ENCODE data around the gene SAP25. TPM values are rescaled to one million over a fixed set of nuclear protein-coding genes. Genes with fewer than 3 reads are reported as not detected.

SAP25 gene
- total and polyA plus RNA-seq, 2 of the 4 experiments (the other 2 are of a cell fraction): 1.8 TPM; not detected in 1

DNA sequence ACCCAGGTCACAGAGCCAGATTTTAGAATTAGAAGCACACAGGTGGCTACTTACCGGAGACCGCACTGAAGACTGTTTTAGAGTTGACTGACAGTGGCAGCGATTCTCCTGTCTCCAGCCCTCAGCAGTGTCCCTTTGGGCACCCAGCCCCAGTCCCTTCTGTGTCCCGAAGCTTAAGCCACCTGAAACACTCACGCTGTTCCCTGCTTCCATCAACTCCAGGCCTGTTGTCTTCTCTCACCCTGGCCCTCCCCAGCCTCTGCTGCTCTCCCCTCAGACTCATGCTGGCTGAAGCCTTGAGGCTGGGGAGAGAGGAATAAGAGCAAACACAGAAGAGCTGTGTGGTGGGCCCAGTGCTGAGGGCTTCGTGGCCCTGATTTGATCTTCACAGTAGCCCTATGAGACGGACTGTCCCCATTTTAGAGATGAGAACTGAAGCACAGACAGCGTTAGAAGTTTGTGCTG, 10.6 kb downstream of the SAP25 start:
- dilution Hi-C loops (cut with HindIII; ENCODE audit: low sequenced_read_pairs, unreplicated experiment) (no loop called here), intact Hi-C loops (cut with micrococcal nuclease) (no loop called here), in situ Hi-C loops (cut with MboI; ENCODE audit: low sequenced_read_pairs) (loop anchor here (5.0 kb wide), 1 partner anchor 91 kb away; no protein-coding TSS in a partner anchor)
- Histone ChIP-seq H3K23ac (ENCODE audit: low read depth, low read length) (no peak overlapping the region), H3K36me3 (ENCODE audit: control insufficient read depth, insufficient read depth, low read length) (no peaks in the 10 kb centered on the region), H3K9me1 (ENCODE audit: insufficient read depth, low read length) (no peaks in the 10 kb centered on the region), H4K5ac (ENCODE audit: low read depth, low read length) (no peak overlapping the region), H2BK20ac (ENCODE audit: low read depth, low read length) (no peak overlapping the region), H2AK5ac (ENCODE audit: low read depth, low read length) (no peak overlapping the region), H3K4me2 (ENCODE audit: low read depth, low read length) (no peak overlapping the region), H2AK9ac (replicated peaks; ENCODE audit: low read depth, low read length, poor library complexity) (no peak overlapping the region), H4K91ac (ENCODE audit: insufficient read depth, low read depth, low read length) (no peak overlapping the region), H3K14ac (replicated peaks; ENCODE audit: low read depth, low read length) (no peak overlapping the region), H3K27ac (ENCODE audit: insufficient read depth, low read length) (no peak overlapping the region), H2BK5ac (ENCODE audit: low read depth, low read length, poor library complexity, severe bottlenecking) (no peak overlapping the region), H3K9me3 (ENCODE audit: control insufficient read depth, insufficient read depth, low read length) (no peaks in the 10 kb centered on the region), H2BK120ac (ENCODE audit: low read depth, low read length) (no peak overlapping the region), H3K18ac (ENCODE audit: low read depth, low read length) (no peak overlapping the region), H3K4me1 (ENCODE audit: control insufficient read depth, insufficient read depth, low read length) (peaks cover 2% of the 10 kb centered on the region; the same call in 1 of the 2 replicates), H3K4me3 (ENCODE audit: insufficient read depth, low read depth, low read length) (no peak overlapping the region), H3K79me1 (ENCODE audit: low read depth in 1 of 2, low read length in 2 of 2) (no peaks in the 10 kb centered on the region), H3K27me3 (ENCODE audit: control insufficient read depth, insufficient read depth, low read length) (no peaks in the 10 kb centered on the region), H4K20me1 (ENCODE audit: insufficient read depth, low read length) (no peaks in the 10 kb centered on the region), H2AFZ (replicated peaks; ENCODE audit: low read length, poor library complexity) (peak overlapping the region; percentile 7), H3K9ac (ENCODE audit: low read depth, low read length) (no peak overlapping the region), H3K4ac (ENCODE audit: low read depth, low read length) (no peak overlapping the region), H2BK15ac (ENCODE audit: low read depth, low read length) (no peak overlapping the region), H3K56ac (ENCODE audit: extremely low read depth, insufficient read depth, low read length) (no peak overlapping the region), H4K8ac (ENCODE audit: low read depth in 2 of 2, low read length in 2 of 2) (no peak overlapping the region)
- WGBS, 2 experiments (ENCODE audit: extremely low coverage in 2 of 2, insufficient read length in 1 of 2): 79% methylated on average over 6 of the region's 8 CpGs; no CpG with 5 or more reads in 1 of the 2 experiments
- BruUV-seq (replicated peaks): no TSS peak
- no peak for ATAC-seq (ENCODE audit: low read depth)
- no peak for DNase-seq
- TF ChIP-seq RCOR1 (IDR thresholded peaks at IDR 0.05; ENCODE audit: insufficient replicate concordance, low read length) (no peak), SMC3 (IDR thresholded peaks at IDR 0.05; ENCODE audit: low read depth, low read length) (no peak), RFX5 (IDR thresholded peaks at IDR 0.05; ENCODE audit: low read depth, low read length) (no peak), NFE2L2 (IDR thresholded peaks at IDR 0.05; ENCODE audit: low read depth, low read length) (no peak), MXI1 (IDR thresholded peaks at IDR 0.05; ENCODE audit: borderline replicate concordance, low read depth, low read length) (no peak), RAD21 (IDR thresholded peaks at IDR 0.05; ENCODE audit: low read length) (no peak), MAFK (IDR thresholded peaks at IDR 0.05; ENCODE audit: low read depth, low read length) (no peak), FOS (IDR thresholded peaks at IDR 0.05; ENCODE audit: low read depth, low read length) (no peak), MAZ (IDR thresholded peaks at IDR 0.05; ENCODE audit: borderline replicate concordance, low read depth, low read length) (no peak), CHD1 (IDR thresholded peaks at IDR 0.05; ENCODE audit: low read depth, low read length) (no peak), BHLHE40 (IDR thresholded peaks at IDR 0.05; ENCODE audit: low read depth, low read length) (no peak)
- TF ChIP-seq, protein P1, sequence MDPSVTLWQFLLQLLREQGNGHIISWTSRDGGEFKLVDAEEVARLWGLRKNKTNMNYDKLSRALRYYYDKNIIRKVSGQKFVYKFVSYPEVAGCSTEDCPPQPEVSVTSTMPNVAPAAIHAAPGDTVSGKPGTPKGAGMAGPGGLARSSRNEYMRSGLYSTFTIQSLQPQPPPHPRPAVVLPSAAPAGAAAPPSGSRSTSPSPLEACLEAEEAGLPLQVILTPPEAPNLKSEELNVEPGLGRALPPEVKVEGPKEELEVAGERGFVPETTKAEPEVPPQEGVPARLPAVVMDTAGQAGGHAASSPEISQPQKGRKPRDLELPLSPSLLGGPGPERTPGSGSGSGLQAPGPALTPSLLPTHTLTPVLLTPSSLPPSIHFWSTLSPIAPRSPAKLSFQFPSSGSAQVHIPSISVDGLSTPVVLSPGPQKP (IDR thresholded peaks at IDR 0.05; ENCODE audit: borderline replicate concordance, low read depth, low read length): no peak
- TF ChIP-seq, protein P2, sequence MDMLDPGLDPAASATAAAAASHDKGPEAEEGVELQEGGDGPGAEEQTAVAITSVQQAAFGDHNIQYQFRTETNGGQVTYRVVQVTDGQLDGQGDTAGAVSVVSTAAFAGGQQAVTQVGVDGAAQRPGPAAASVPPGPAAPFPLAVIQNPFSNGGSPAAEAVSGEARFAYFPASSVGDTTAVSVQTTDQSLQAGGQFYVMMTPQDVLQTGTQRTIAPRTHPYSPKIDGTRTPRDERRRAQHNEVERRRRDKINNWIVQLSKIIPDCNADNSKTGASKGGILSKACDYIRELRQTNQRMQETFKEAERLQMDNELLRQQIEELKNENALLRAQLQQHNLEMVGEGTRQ (IDR thresholded peaks at IDR 0.05; ENCODE audit: low read depth, low read length): no peak
- ChIA-PET CTCF (interaction anchor here (0.5 to 1.5 kb wide), 5 partner anchors 45 to 129 kb away, joined by 3 to 9 read pairs (median 4); no protein-coding TSS in a partner anchor), POLR2A (ENCODE audit: unreplicated experiment) (no interaction called here)
